Hematopoietic multipotent progenitor cell treated with erythropoietin and hydrocortisone succinate and interleukin-3 and kit ligand, for 4 days (in vitro differentiated cells): ENCODE data around the gene S100A8.
"Not testable (repeated sequence)": the region's sequence is repeated elsewhere in the genome, so short reads cannot be mapped to it uniquely, and the experiment has no call there.

Experiments
- DNase-seq: peaks from one replicate; pipeline ENCODE4 v3.0.0-alpha.2; 2015

Gene S100A8

DNA sequence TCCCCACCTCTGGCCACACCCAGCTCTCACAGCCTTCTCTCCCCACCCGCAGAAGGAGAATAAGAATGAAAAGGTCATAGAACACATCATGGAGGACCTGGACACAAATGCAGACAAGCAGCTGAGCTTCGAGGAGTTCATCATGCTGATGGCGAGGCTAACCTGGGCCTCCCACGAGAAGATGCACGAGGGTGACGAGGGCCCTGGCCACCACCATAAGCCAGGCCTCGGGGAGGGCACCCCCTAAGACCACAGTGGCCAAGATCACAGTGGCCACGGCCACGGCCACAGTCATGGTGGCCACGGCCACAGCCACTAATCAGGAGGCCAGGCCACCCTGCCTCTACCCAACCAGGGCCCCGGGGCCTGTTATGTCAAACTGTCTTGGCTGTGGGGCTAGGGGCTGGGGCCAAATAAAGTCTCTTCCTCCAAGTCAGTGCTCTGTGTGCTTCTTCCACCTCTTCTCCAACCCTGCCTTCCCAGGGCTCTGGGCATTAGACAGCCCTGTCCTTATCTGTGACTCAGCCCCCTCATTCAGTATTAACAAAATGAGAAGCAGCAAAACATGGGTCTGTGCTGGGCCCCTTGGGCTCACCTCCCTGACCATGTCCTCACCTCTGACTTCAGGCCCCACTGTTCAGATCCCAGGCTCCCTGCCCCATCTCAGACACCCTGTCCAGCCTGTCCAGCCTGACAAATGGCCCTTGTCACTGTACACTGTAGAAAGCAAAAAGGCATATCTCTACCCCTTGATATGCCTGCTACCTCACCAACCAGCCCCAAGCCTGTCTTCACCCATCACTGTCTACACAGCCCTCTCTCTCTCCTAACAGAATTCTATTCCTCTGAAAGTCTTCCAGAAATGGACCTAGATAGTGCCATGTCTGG lies 30.0 kb downstream of the S100A8 start:
- DNase-seq: no peak

DNA sequence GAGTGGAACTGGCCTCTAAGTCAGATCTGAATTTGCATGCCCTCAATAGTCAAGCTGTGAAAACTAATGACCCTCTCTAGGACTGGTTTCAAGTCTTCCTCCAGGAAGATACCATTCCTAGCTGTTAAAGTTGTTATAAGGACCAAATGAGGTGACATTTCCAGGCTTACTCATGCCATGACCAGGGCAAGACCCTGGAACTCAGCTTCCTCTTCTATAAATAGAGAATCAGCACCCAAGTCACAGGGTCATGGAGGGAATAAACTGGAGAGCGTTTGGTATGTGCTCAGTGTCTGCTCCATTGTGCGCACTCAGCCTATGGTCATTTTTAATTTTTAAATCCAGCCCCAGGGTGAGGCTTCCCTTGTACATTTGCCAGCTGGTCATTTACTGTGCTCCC lies 30.7 kb downstream of the S100A8 start:
- DNase-seq: no peak

DNA sequence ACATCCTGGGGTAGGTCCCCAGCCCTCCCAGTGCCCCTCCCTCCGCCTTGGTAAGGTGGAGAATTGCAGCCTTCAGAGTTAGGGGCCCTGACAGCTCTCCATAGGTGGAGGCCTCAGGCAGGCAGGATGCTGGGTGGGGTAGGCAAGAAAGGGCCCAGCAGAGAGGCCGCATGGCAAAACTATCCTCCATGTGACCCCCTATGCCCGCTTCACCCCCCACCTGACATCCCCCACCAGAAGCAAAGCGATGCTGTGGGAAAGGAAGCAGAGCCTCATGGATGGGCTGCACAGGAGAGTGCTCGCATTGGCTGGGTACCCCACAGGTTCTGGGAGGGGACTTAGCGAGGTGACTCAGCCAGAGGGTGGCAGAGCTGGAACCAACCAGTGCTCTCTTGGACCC lies 31.6 kb downstream of the S100A8 start:
- no peak for DNase-seq

DNA sequence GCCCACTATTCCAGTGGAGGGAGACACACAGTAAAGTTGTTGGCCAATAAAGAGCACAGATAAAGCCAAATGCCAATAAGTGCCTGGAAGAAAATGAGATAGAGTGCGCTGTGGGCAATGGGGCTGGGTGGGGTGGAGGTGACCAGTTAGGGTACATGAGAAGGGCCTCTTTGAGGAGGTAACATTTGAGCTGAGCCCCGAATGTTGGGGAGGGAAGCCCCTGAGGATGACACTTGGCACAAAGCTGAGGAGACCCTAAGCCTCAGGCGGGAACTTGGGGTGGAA lies 32.2 kb downstream of the S100A8 start:
- no peak for DNase-seq

DNA sequence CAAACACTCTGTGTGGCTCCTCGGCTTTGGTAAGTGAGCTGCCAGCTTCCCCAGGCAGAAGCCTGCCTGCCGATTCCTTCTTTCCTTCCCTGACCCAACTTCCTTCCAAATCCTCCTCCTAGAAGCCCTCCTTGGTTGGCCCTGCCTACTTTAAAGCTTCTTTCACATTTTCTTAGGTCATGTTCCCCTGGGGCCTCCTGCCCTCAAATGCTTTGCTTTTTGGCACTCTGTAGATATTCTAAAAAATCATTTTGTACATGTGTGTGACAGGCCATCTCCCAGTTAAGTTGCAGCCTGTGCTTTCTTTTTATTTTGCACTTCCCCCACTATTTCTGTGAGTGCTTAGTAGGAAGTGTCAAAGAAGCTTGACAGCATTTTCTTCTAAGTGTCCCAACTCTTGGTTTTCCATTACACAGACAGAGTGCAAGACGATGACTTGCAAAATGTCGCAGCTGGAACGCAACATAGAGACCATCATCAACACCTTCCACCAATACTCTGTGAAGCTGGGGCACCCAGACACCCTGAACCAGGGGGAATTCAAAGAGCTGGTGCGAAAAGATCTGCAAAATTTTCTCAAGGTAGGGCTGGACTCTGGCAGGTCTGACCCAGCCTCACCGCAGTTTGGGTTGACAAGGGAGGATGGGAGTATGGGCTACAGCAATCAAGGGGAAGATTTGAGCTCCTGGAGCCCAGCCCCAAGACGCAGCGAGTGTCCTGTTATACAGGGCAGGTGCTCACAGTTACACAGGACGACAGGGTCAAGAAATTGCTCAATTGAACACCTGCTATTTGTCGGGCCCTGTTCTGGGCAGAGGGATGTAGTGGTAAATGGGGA lies 32.8 kb downstream of the S100A8 start, which contains the start of gene S100A9:
S100A9 (plus strand) TSS at position 2 of the 838 bp plus-strand sequence; CDS start at position 432, 430 bp downstream.
- DNase-seq: peak; percentile 38

DNA sequence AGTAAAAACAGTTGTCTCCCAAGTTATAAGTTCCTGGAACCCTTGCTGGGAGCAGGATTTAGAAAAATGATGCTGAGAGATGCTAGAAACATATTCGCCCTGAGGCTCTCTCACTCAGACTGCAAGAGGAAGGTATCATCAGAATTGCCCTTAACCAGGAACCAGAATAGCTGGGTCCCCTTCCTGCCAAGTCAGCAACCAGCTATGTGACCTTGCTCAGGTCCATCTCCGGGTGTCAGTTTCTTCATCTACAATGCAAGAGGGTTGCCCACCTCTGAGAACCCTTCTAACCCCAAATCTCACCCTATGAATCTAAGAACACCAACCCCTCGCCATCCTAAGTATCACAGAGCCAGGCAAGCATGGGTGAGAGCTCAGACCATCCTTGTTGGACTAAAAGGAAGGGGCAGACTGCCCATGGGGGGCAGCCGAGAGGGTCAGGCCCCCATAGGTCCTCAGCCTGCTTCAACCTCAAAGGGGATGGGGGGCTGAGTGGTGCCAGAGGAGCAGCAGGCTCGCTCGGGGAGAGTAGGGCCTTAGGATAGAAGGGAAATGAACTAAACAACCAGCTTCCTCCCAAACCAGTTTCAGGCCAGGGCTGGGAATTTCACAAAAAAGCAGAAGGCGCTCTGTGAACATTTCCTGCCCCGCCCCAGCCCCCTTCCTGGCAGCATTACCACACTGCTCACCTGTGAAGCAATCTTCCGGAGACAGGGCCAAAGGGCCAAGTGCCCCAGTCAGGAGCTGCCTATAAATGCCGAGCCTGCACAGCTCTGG lies 33.6 kb downstream of the S100A8 start:
- peak; percentile 47 for DNase-seq

DNA sequence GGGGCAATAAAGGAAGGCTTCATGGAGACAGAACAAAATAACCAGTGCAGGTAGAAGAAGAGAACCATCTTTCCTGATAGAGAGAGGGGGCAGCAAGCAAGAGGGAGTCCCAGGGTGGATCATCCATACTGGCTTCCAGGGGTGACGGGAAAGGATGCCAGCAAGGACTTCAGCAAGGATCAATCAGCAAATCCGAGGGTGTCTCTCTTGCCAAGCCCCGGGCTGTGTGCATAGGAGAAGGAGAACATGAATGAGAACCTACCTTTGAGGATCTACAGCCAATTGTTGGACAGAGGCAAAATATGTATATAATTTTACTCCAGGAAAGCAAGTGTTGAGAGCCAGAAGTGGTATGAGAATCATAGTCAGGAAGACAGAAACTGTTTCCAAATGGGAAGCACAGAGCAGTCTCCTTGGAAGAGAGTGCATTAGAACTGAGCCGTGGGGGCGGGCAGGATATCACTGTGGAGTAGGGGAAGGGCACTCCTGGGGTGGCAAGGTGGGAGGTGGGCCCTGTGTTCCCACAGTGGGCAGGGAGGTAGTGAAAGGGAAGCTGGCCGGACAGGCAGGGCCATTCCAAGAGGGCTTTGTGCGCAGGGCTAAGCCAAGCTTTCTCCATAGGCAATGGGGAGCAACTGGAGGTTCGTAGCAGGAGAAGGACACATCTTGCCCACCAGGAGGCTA lies 34.3 kb downstream of the S100A8 start:
- DNase-seq: no peak

DNA sequence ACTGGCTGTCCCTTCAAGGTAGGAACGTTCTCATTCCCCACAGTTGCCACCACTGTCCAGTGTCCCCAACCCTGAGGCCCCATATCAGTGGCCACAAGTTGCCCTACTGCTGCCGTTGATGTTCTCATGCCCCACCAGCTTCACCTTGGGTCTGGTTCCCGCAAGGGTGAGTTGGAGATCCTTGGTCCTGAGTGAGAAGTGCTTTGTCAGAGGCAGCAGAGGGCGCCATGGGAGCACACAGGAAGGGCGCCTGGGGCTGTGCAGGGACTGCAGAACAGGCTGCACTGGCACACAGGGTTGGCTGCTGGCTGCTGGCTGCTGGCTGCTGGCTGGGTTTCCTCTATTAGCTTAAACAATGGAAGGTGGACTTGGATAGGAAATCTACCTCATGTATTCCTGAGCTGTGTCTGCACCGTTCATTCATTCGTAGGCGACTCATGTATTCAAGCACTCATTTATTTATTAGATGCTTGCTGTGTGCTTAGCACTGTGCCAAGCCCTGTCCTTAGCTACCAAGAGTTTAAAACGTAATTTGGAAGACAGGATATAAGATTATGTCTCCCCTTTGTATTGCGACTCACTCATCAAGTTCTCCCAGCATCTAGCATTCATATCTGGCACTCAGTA lies 35.3 kb downstream of the S100A8 start:
- DNase-seq: peak; percentile 93

DNA sequence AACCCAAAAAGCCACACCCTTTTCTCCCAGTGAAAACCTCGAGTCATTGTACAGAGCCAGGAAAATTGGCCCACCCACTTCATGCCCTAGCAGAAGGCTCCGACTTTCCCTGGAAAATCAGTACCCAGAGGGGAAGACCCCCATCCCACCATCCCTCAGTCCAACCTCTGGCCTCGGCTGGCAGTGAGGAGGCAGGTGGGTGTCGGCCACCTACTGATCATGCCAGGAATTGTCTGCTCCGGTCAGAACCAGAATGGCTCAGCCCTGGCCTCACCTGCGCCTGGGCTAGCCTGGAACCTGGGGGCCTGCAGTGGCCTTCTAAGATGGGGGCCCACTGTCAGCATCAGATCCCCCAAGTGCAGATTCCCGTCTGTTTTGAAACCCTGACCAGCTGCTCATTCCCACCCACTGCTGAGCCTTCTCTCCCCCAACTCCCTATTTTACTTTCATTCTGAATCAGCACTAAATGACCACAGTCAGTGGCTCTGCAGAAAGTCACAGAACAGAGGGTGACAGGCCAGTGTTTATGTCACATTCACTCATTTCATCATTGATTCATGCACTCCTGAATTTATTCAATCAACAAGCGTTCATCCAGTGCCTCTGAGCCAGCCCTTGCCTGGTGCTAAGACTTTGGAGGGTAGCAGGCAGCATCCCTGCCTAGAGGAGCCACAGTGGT lies 36.2 kb downstream of the S100A8 start:
- DNase-seq: no peak

DNA sequence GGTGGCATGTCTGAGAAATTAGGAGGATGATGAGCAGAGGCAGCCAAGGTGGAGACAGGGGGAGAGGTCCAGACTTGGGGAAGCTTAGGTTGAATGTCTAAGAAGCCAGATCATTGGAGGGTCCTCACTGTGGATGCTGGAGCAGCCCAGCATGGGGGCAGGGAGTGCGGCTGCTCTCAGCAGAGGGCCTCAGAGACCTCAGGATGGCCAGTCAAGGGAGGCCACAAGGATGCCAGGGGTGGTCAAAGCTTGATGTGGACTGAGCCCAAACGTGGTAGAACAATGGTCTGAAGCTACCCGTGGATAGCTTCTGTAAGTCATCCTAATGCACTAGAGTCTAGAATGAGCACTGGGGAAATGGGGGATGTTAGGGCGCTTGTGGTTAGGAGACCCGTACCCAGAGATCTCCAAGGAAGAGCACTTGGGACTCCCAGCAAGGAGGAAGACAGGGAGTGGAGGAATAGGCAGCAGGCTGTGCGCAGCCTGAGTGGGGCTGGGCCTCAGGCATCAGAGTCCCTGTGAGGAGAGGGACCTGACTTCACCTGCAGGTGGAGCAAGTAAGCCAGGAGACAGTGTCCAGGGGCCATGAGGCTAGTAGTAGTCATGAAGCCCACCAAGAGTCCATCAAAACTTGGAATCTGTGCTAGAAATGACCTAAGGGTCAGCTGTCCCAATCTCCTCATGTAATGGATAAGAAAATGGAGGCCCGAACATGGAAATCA lies 37.5 kb downstream of the S100A8 start:
- DNase-seq: peak; percentile 47

DNA sequence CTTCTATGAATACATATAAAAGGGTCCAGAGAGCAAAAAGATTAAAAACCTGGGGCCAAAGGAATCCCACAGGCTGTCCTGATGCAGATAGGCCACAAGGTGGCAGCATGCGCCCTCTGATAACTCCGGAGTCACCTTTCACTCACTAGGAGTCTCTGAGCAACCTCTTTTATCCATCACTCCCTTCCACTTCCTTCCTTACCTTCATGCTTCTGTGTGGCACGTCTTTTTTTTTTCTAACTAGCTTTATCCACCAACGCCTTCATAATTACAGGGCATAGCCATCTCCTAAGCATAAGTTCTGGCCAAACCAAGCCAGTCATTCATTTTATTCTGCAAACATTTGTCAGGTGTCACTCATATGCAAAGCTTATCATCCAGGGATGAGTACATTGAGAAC lies 38.4 kb downstream of the S100A8 start:
- DNase-seq: peak; percentile 85

DNA sequence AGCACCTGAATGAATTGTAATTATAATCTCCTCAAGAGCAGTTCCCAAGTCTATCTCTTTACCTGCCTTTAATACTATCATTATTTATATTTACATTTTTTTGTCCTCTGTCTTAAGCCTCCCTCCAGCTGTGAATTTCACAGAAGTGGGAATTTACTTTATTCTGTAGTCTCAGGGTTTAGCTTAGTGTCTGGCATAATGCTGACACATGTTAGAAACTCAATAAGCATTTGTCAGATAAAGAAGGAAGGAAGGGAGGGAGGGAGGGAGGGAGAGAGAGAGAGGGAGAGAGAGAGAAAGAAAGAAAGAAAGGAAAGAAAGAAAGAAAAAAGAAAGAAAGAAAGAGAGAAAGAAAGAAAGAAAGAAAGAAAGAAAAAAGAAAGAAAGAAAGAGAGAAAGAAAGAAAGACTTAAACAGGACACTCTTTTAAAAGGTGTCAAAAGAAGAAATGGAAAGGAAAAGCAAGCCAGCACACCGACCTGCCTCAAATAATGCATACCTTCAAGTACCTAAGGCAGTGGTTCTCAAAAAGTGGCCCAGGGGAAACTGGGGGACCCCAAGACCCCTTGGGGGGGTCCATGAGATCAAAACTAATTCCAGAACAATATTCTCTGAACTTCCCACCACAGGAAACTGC lies 40.4 kb downstream of the S100A8 start:
- no peak for DNase-seq

DNA sequence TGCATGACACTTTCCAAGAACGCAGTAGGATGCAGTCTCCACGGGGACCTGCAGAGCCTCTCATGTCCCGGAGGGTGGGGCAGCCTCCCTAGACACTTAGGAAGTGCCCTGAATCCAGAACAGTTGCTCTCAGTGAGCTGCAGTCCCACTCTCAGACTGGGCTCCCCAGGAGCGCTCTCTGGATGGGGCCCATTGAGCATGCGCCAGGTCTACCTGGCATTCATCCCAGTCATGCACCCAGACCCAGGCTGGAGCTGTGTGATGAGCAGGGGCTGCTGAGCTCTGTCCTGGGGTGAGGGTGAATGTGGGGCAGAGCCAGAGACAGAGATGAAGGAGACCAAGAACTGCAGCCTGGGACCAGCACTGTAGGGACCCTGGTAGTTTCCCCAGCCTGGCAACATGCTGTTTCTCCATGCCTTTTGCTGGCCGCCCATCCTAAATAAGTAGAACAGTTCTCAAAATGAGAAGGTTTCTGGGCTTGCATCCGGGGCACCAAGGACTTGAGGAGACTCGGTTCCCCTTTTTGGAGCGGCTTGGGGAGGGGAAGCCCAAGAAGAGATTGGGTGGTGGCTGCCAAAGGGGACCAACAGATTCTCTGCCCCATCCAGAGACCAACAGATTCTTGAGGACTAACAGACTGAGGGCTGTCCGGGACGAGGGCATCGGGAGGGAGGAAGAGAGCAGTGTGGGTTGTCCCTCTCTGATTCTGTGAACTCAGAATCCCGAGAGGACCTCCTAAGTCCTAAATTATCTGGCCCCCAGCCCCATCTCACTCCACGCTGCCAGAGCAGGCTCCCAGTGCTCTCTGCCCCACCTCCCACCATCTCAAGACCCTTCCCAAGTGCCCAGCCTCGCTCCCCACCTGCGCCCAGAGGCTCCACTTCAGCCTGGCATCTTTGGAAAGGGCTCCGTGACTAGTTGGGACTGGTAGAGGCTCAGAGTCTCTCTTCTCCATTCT lies 41.2 kb downstream of the S100A8 start:
- DNase-seq: no peak

DNA sequence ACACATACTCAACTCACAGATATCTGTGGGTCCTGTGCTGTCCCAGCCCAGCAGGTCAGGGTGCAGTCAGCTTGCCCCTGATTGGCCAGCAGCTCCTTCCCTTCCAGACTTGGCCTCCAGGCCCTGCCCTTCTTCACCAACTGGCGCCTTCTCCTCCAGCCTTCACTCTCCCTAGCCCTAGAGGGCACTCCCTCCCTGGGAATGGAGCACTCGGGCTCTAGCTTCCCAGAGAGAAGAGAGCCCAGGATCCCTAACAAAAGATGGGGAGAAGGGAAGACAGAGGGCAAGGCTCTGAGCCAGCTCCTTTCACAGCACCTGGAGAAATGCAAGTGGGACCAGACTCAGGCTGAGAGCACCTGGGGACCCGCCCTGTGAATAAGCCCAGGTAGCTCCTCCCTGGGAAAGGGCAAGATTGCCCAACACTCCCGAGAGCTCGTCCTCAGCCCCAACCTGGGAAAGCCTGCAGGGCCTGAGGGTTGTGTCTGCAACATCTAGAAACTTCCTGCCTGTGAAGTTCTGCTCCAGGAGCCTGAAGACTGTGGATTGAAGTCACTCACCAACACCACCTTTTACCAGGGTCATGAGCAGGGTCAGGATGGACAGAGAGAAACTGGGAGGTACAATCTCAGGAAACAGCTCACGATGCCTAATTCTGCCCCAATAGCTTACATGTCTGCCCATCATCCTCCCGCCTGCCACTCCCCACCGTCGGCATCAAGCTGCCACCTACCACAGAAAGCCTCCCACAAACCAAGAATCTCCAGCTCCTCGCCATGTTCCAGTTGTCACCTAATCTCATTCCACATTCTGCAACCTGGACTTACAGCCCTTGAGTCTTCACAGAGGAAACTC lies 42.1 kb downstream of the S100A8 start, which contains the start of gene PGLYRP4:
PGLYRP4 (minus strand) TSS at position 331 of the 852 bp plus-strand sequence. CDS start 909 bp downstream, outside the sequence.
- DNase-seq: no peak

DNA sequence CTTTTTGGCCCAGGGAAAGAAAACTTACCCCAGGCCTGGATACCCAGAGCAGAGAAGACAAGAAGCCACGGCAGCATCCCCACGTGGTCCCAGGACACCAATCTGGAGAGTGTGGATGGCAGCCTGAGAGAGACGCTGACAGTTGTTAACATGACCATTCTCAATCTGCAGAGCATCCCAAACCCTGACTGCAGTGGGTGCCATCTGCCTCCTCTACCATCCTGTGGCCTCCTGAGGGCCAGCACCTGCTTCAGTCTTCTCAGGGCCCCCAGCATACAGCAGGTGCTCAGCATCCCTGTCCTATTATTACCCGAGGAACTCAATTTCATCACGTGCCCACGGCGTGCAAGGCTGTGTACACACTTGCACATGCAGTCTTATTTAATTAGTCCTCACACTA lies 43.0 kb downstream of the S100A8 start:
- DNase-seq: no peak

DNA sequence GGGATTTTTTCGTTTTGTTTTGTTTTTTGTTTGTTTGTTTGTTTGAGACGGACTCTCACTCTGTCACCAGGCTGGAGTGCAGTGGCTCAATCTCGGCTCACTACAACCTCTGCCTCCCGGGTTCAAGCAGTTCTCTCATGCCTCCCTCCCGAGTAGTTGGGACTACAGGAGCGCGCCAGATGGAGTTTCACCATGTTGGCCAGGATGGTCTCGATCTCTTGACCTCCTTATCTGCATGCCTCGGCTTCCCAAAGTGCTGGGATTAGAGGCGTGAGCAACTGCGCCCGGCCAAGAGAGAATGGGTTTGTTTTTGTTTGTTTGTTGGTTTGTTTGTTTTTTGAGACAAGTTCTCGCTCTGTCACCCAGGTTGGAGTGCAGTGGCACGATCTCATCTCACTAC lies 43.8 kb downstream of the S100A8 start:
- not testable (repeated sequence) for DNase-seq

DNA sequence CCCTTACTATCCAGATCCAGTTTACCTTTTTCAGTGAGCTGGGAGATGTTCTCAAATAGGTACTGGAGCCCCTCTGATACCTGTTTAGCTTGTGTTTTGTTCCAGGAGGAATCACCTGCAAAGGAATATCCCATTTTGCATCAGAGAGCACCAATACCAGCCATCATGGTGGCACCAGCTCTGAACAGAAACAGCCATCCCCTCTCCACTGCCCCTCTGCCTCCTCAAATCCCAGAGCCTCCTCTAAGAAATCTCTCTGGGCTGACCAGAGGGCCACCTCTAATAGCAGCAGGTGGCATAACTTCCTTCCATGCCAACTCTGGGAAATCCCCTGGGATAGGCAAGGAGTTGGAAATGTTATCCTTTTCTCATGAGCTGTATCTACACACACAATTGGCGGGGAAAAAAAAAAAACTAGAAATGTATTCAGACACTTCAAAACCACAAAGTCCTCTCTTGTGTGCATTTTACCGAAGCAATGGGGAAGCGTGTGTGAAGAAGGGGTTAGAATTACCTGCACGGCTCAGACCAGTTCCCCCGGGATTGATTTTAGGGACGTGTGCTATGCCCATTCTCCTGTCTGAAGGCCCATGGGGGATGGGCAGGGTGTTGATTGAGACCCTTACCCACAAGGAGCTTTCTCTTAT lies 44.7 kb downstream of the S100A8 start:
- peak; percentile 46 for DNase-seq
